ENCODE measurements around the gene GRIN3B. TPM values are rescaled to one million over a fixed set of nuclear protein-coding genes. Genes with fewer than 3 reads are reported as not detected.

Gene GRIN3B
- total and polyA plus RNA-seq, 7 donors: 0.04 to 0.14 TPM; not detected in 5

GRCh38 chr19:1015061-1015781 lies 15.0 kb downstream of the GRIN3B start:
- TF ChIP-seq POLR2A (IDR thresholded peaks at IDR 0.05) (no peak), POLR2AphosphoS5 (IDR thresholded peaks at IDR 0.05) (no peak), CTCF (IDR thresholded peaks at IDR 0.05) (no peak), EP300 (IDR thresholded peaks at IDR 0.05) (no peak)
- Histone ChIP-seq H3K4me1 (peaks cover 0 to 65% (median 55%) of the 10 kb centered on the region in 4 donors), H3K4me3 (no peak overlapping the region), H3K27me3 (no peaks in the 10 kb centered on the region), H3K9me3 (no peaks in the 10 kb centered on the region), H3K36me3 (peaks cover 31 to 44% (median 40%) of the 10 kb centered on the region in 4 donors), H3K27ac (peak overlapping the region in 1 of 4 donors; percentile 66)
- intact Hi-C loops (cut with DNase I): no loop called here
- 86 to 91% methylated on average over 29 of the region's 29 CpGs for WGBS, 2 donors
- DNase-seq: no peak

GRCh38 chr19:1015782-1016646 lies 15.8 kb downstream of the GRIN3B start:
- Histone ChIP-seq H3K9me3 (no peaks in the 10 kb centered on the region), H3K4me3 (no peak overlapping the region), H3K36me3 (peaks cover 23 to 36% (median 32%) of the 10 kb centered on the region in 4 donors), H3K27me3 (no peaks in the 10 kb centered on the region), H3K4me1 (peaks cover 0 to 62% (median 56%) of the 10 kb centered on the region in 4 donors), H3K27ac (peak overlapping the region in 3 of 4 donors; percentile 15 to 66 (median 58))
- no peak for TF ChIP-seq EP300 (IDR thresholded peaks at IDR 0.05)
- TF ChIP-seq CTCF (IDR thresholded peaks at IDR 0.05): no peak
- no peak for TF ChIP-seq POLR2A (IDR thresholded peaks at IDR 0.05)
- no peak for TF ChIP-seq POLR2AphosphoS5 (IDR thresholded peaks at IDR 0.05)
- DNase-seq: no peak
- intact Hi-C loops (cut with DNase I): no loop called here
- 75 to 77% methylated on average over 31 of the region's 31 CpGs for WGBS, 2 donors

- WGBS, 2 donors: 35 to 57% methylated on average over 12 of the region's 12 CpGs
- Histone ChIP-seq H3K27ac (peak overlapping the region; percentile 15 to 66 (median 46)), H3K4me3 (no peak overlapping the region), H3K27me3 (no peaks in the 10 kb centered on the region), H3K4me1 (peaks cover 0 to 63% (median 58%) of the 10 kb centered on the region in 4 donors), H3K36me3 (peaks cover 17 to 29% (median 25%) of the 10 kb centered on the region in 4 donors), H3K9me3 (no peaks in the 10 kb centered on the region)
- intact Hi-C loops (cut with DNase I): no loop called here
- DNase-seq: peak; percentile 75
- TF ChIP-seq EP300 (IDR thresholded peaks at IDR 0.05) (no peak), POLR2A (IDR thresholded peaks at IDR 0.05) (no peak), POLR2AphosphoS5 (IDR thresholded peaks at IDR 0.05) (peak in 1 of 4 donors; percentile 50), CTCF (IDR thresholded peaks at IDR 0.05) (no peak)
Observed at GRCh38 chr19:1016647-1017114, 16.5 kb downstream of the GRIN3B start.

- WGBS, 2 donors: 32 to 60% methylated on average over 24 of the region's 24 CpGs
- H3K4me3 ChIP-seq: no peak overlapping the region
- no peak for DNase-seq
Observed at GRCh38 chr19:1017115-1017905, 17.1 kb downstream of the GRIN3B start.

More at GRCh38 chr19:1017115-1017905, 17.1 kb downstream of the GRIN3B start:
- Histone ChIP-seq H3K9me3 (no peaks in the 10 kb centered on the region), H3K27ac (peak overlapping the region; percentile 15 to 66 (median 46)), H3K27me3 (no peaks in the 10 kb centered on the region), H3K4me1 (peaks cover 0 to 69% (median 64%) of the 10 kb centered on the region in 4 donors), H3K36me3 (peaks cover 10 to 23% (median 19%) of the 10 kb centered on the region in 4 donors)
- TF ChIP-seq POLR2A (IDR thresholded peaks at IDR 0.05): no peak
- TF ChIP-seq EP300 (IDR thresholded peaks at IDR 0.05): no peak
- no peak for TF ChIP-seq CTCF (IDR thresholded peaks at IDR 0.05)
- no peak for TF ChIP-seq POLR2AphosphoS5 (IDR thresholded peaks at IDR 0.05)
- intact Hi-C loops (cut with DNase I): no loop called here

Data from sigmoid colon (tissue), 7 donors.